GM21526 (cell line): ENCODE measurements around the gene ZNF587.
"Not testable (repeated sequence)": the region's sequence is repeated elsewhere in the genome, so short reads cannot be mapped to it uniquely, and the experiment has no call there.

ENCODE experiments used
- ATAC-seq: cut with Tn5 transposase; IDR thresholded peaks from one replicate; pipeline ENCODE4 v1.9.1; 2021; ENCODE audit warnings: moderate library complexity; ENCODE audit not compliant: unreplicated experiment, low FRiP score

Gene ZNF587

GRCh38 chr19:57821095-57821494, 28.6 kb upstream of the ZNF587 start:
- ATAC-seq = not testable (repeated sequence)

- not testable (repeated sequence) for ATAC-seq
Observed at GRCh38 chr19:57821501-57821900, 28.2 kb upstream of the ZNF587 start.

- not testable (repeated sequence) for ATAC-seq
Observed at GRCh38 chr19:57823155-57823554, 26.5 kb upstream of the ZNF587 start.

- not testable (repeated sequence) for ATAC-seq
Observed at GRCh38 chr19:57823608-57824007, 26.1 kb upstream of the ZNF587 start.

- ATAC-seq = no peak
Observed at GRCh38 chr19:57825511-57825910, 24.1 kb upstream of the ZNF587 start.

GRCh38 chr19:57829316-57829715, 20.3 kb upstream of the ZNF587 start:
- ATAC-seq = no peak

GRCh38 chr19:57830071-57830602, 19.5 kb upstream of the ZNF587 start, which contains the start of gene ZNF587B:
ZNF587B (plus strand) TSS chr19:57830299; CDS start chr19:57830529, 230 bp downstream.
- ATAC-seq = no peak

GRCh38 chr19:57836991-57837390, 12.7 kb upstream of the ZNF587 start:
- ATAC-seq = not testable (repeated sequence)

- ATAC-seq = not testable (repeated sequence)
Observed at GRCh38 chr19:57838622-57839191, 11.0 kb upstream of the ZNF587 start.

- ATAC-seq = no peak
Observed at GRCh38 chr19:57841122-57841763, 8.4 kb upstream of the ZNF587 start.

GRCh38 chr19:57847164-57847563, 2.5 kb upstream of the ZNF587 start:
- ATAC-seq = not testable (repeated sequence)

GRCh38 chr19:57849162-57849665, 445 bp upstream of the ZNF587 start:
- peak; percentile 35 for ATAC-seq

GRCh38 chr19:57850553-57851017, 926 bp downstream of the ZNF587 start:
- no peak for ATAC-seq

- not testable (repeated sequence) for ATAC-seq
Observed at GRCh38 chr19:57851812-57852603, 2.3 kb downstream of the ZNF587 start.

GRCh38 chr19:57854117-57854516, 4.5 kb downstream of the ZNF587 start:
- ATAC-seq = not testable (repeated sequence)

GRCh38 chr19:57862351-57862750, 12.7 kb downstream of the ZNF587 start:
- not testable (repeated sequence) for ATAC-seq

GRCh38 chr19:57867868-57868492, 18.3 kb downstream of the ZNF587 start:
- ATAC-seq = no peak

- ATAC-seq = not testable (repeated sequence)
Observed at GRCh38 chr19:57869655-57870054, 20.0 kb downstream of the ZNF587 start.

- ATAC-seq = no peak
Observed at GRCh38 chr19:57870225-57870624, 20.6 kb downstream of the ZNF587 start.

GRCh38 chr19:57872450-57872849, 22.8 kb downstream of the ZNF587 start:
- no peak for ATAC-seq
